H1 (cell line): ENCODE results near the gene DNAI2. TPM values are rescaled to one million over a fixed set of nuclear protein-coding genes. Genes with fewer than 3 reads are reported as not detected.

Experiments
- BRCA1 ChIP-seq: IDR thresholded peaks from 2 replicates; pipeline ENCODE4 v1.6.1; 2012; ENCODE audit warnings: low read depth, low read length, improper control_type of control experiment
- CHD1 ChIP-seq: IDR thresholded peaks from 2 replicates; pipeline ENCODE4 v1.6.1; 2012; ENCODE audit warnings: low read depth, low read length, improper control_type of control experiment
- GTF2F1 ChIP-seq: IDR thresholded peaks from 2 replicates; pipeline ENCODE4 v1.6.1; 2012; ENCODE audit warnings: low read depth, low read length, improper control_type of control experiment, borderline replicate concordance
- JUN ChIP-seq: IDR thresholded peaks from 2 replicates; pipeline ENCODE4 v1.6.1; 2011; ENCODE audit warnings: low read depth, mild to moderate bottlenecking, improper control_type of control experiment, low read length
- KDM1A ChIP-seq: fragments of 200-600, 300-600 bp; sonication (generic); IDR thresholded peaks from 2 replicates; pipeline ENCODE4 v1.7.1; 2016; ENCODE audit warnings: mild to moderate bottlenecking, low read length, borderline replicate concordance
- NRF1 ChIP-seq: IDR thresholded peaks from 2 replicates; pipeline ENCODE4 v1.6.1; 2011; ENCODE audit warnings: mild to moderate bottlenecking, low read depth, low read length, improper control_type of control experiment
- SIN3A ChIP-seq, 2 experiments: IDR thresholded peaks in 1 of 2; conservative IDR thresholded peaks in 1 of 2; 2 replicates each; pipeline ENCODE4 v1.6.1; 2011 to 2012; ENCODE audit warnings: low read length in 2 of 2, improper control_type of control experiment in 1 of 2, low read depth in 1 of 2, mild to moderate bottlenecking in 1 of 2
- SP2 ChIP-seq: IDR thresholded peaks from 2 replicates; pipeline ENCODE4 v1.6.1; 2012; ENCODE audit warnings: mild to moderate bottlenecking, low read length, inconsistent platforms
- YY1 ChIP-seq: IDR thresholded peaks from 2 replicates; pipeline ENCODE4 v1.6.1; 2011; ENCODE audit warnings: low read depth, mild to moderate bottlenecking, low read length
- polyA plus RNA-seq, 7 experiments: library from polyadenylated mRNA; depleted of rRNA in 3 of 7; stranded (reverse) in 5 of 7; unstranded in 2 of 7; fragments of >200 nt in 5 of 7; fragments of 200-250 nt in 2 of 7; gene quantifications; 1 replicate in 5 of 7; 2 replicates in 1 of 7; 4 replicates in 1 of 7; pipeline versions ENCODE4 v1.2.1 to v1.2.3, GENCODE V29; 2011 to 2013; ENCODE audit warnings: missing spikeins in 2 of 7, mixed read lengths in 2 of 7
- total RNA-seq: library from RNA; stranded (reverse); fragmentation: NEBNext Ultra II Directional; extraction: Animal tissue kit (Norgen Biotek cat#: 25700); gene quantifications from 2 replicates; pipeline ENCODE4 v1.2.1, GENCODE V29; 2021

The DNAI2 gene
- total and polyA plus RNA-seq, 2 of the 8 experiments (the other 6 are each of a cell fraction or from before 2014, with no cell fraction given) = 0.08 to 0.15 TPM

- TF ChIP-seq GTF2F1 (no peak), SIN3A (conservative IDR thresholded peaks at IDR 0.05 in 1 of 2, IDR thresholded peaks at IDR 0.05 in 1 of 2; ENCODE audit: low read depth in 1 of 2, low read length in 2 of 2) (no peak), NRF1 (no peak), CHD1 (no peak), JUN (no peak), BRCA1 (no peak), SP2 (no peak), KDM1A (no peak), YY1 (no peak)
Observed at GRCh38 chr17:74340470-74341023, 66.5 kb downstream of the DNAI2 start (continued).
